Right lung (tissue), 10 donors: ENCODE data around the gene MTUS2. TPM values are rescaled to one million over a fixed set of nuclear protein-coding genes. Genes with fewer than 3 reads are reported as not detected.

Source experiments
- DNase-seq, 2 donors: peaks; one replicate each; pipeline ENCODE4 v3.0.0-alpha.2; 2013
- long read RNA-seq, 8 donors: transcript quantifications; one replicate each; lab custom pipeline, GENCODE V29; 2026
- polyA plus RNA-seq, 5 donors: library from polyadenylated mRNA; unstranded; fragments of 120-200 nt; gene quantifications; one replicate each; pipeline versions ENCODE4 v1.2.1 to v1.2.3, GENCODE V29; 2013; ENCODE audit warnings: inconsistent platforms in 1 of 5, low replicate concordance in 1 of 5; ENCODE audit not compliant: insufficient read length in 5 of 5, insufficient read depth in 1 of 5

The MTUS2 gene
- polyA plus RNA-seq = 1 to 10 TPM in 1 of 5 donors, under 1 TPM in 4; 0.19 to 1.6 (median 0.31) TPM
- long read RNA-seq, donor 1 = 0 reads
- long read RNA-seq, donor 2 = 0 reads
- long read RNA-seq, donor 3 = 0 reads
- long read RNA-seq, donor 4 = 0 reads
- long read RNA-seq, donor 5 = 0 reads
- long read RNA-seq, donor 6 = 0 reads
- long read RNA-seq, donor 7 = 0 reads
- long read RNA-seq, donor 8 = 0 reads

- peak in 1 of 2 donors; percentile 6 for DNase-seq
Measured at GRCh38 chr13:28820099-28821051, at the start of gene MTUS2. Gene MTUS2, plus strand, starts transcription at chr13:28820339.

DNA sequence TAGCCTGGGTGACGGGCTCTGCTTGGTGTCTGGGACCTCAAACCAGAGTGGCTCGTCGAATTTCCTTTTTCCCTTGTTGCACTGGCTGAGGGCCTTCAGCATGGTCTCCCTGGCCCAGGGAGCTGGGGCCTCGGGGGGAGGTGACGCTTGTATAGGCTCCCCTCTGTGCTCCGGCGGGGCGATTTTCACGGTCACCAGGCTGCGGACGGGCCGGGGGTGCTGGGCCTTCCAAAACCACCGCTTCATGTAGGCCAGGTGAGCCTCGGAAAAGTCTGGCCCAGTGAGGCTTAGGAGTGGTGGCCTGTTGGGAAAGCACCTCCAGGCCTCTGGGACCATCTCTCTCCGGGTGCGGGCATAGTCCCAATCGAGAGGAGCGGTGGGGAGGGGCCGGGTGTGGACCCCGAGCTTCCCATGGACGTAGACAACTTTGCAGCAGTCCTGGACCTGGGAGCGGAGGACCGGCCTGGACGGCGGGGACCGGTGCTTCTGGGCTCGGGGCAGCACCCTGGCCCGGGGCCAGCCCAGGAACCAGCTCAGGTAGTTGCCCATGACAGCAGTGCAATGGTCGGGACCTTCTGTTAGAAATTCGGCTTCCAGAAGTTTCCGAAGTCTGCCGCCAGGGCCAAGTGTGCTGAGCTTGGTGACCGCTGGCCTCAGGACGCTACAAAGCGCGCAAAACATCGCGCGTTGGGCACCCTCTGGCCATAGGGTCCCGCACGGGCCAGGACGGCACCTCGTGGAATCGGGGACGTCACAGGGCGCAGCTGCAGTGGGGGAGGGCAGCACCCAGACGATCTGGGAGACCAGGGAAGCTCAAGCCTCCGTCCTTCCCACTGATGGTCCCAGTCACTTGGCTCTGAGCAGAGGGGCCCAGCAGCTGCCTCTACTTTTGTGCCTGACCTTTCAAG, 41.6 kb upstream of the MTUS2 start:
- no peak for DNase-seq

DNA sequence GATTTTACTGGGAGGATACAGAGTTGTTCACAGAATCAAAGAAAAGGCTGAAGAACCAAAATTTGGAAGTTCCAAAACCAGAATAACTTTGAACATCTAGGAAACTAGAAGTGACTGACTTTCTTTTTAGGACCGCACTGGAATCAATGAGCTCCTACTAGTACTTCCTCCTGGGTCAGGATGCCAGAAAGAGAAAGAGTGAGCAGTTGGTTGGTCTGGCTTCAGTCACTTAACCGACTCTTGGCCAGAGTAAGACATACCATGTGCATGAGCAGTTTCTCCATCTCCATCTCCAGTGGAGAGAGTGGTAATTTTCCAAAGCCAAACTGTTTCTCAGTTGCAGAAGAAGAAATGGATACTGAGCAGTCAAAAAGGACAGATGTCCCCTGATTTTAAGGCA, 27.1 kb upstream of the MTUS2 start:
- DNase-seq = no peak

GRCh38 chr13:28794396-28794795, 25.7 kb upstream of the MTUS2 start:
- DNase-seq = no peak

GRCh38 chr13:28796938-28797257, 23.2 kb upstream of the MTUS2 start:
- DNase-seq = no peak

GRCh38 chr13:28805193-28805819, 14.8 kb upstream of the MTUS2 start:
- no peak for DNase-seq

DNA sequence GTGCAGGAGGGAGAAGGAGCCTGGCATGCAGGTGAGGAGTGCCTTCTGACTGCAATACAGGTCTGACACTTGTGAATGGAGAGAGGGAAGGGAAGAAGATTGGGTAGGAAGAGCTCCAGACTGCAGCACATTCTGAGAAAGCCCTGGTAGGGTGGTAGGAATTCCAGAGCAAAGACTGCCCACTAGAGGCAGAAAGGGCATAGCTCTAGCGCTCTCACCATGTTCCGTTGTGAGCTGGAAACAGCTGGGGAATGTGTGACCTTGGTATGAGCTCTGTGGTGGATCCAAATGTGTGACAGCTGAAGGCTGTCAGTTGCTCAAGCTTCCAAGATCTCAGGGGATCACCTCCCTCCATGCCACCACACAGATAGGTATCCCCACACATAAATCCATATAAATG, 2.9 kb upstream of the MTUS2 start:
- DNase-seq = no peak

- DNase-seq = no peak
Measured at GRCh38 chr13:28819046-28819730, 951 bp upstream of the MTUS2 start.

DNA sequence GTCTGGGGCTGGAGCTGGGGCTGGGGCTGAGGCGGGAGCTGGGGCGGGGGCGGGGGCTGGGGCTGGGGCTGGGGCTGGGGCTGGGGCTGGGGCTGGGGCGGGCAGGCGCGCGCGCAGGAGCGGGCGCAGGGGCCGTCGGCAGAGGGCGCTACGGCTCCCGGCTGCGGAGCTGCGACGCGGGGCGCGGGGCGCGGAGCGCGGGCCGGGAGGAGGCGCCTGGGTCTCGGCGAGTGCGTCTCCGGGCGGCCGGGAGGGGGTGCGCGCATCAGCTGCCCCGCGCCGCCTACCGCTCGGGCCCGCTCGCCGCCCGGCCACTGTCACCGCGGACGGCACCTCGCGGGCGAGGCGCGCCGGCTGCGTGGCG, 422 bp upstream of the MTUS2 start:
- DNase-seq = peak in 1 of 2 donors; percentile 29

- no peak for DNase-seq
Measured at GRCh38 chr13:28822151-28822550, 2.0 kb downstream of the MTUS2 start.

GRCh38 chr13:28822801-28823200, 2.7 kb downstream of the MTUS2 start:
- no peak for DNase-seq

GRCh38 chr13:28825379-28825778, 5.2 kb downstream of the MTUS2 start:
- no peak for DNase-seq

GRCh38 chr13:28826368-28826767, 6.2 kb downstream of the MTUS2 start:
- no peak for DNase-seq

GRCh38 chr13:28830580-28830979, 10.4 kb downstream of the MTUS2 start:
- DNase-seq = no peak

GRCh38 chr13:28831117-28831516, 11.0 kb downstream of the MTUS2 start:
- DNase-seq = no peak

- DNase-seq = no peak
Measured at GRCh38 chr13:28837111-28837510, 17.0 kb downstream of the MTUS2 start.

GRCh38 chr13:28843639-28844038, 23.5 kb downstream of the MTUS2 start:
- no peak for DNase-seq

GRCh38 chr13:28849441-28849840, 29.3 kb downstream of the MTUS2 start:
- DNase-seq = no peak

GRCh38 chr13:28850226-28850625, 30.1 kb downstream of the MTUS2 start:
- no peak for DNase-seq

DNA sequence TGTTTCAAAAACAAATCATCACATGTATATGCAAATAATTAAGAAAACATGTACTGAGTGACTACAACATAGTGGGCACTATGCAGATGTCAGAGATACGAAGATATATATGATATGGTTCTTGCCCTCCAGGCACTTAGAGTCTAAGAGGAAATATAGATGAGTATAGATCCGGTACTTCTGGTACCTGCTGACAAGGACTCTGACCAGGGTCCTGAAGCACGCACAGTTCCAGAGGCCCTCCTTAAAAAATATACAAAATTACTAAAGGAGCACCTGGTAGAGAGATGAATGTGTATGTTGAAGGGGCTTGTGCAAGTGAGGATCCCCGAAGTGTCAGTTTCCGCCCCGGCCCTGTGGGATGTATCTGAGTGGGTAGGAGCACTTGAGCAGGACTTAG, 31.3 kb downstream of the MTUS2 start:
- no peak for DNase-seq

DNA sequence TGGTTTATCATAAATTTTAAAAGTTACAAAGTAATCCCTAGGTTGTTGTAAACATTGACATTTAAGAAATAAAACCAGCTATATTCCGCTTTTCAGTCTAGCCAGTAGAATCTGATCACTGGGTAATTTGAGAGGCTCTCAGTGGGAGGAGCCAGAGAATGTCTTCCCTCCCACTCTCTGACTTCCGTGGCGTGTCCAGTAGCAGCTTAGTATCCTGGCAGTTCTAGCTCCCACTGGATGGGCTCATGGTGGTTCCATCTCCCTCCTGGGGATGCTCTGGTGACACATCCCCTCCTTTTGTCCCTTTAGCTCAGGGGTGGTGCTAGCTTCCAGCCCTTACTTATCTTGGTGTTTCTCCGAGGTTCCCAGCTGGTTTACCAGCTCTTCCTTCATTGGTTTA, 34.5 kb downstream of the MTUS2 start:
- DNase-seq = no peak
